GM12872 (cell line): ENCODE data around the gene CYP2C18.

ENCODE experiments used
- CTCF ChIP-seq: IDR thresholded peaks from 3 replicates; pipeline ENCODE4 v1.5.1; 2011; ENCODE audit warnings: low read depth, mild to moderate bottlenecking, low read length, moderate library complexity; ENCODE audit not compliant: insufficient read depth

The CYP2C18 gene

GRCh38 chr10:94710578-94710977 is 27.0 kb downstream of the CYP2C18 start:
- no peak for TF ChIP-seq CTCF

- TF ChIP-seq CTCF = no peak
Observed at GRCh38 chr10:94725871-94726270, 42.3 kb downstream of the CYP2C18 start.

- no peak for TF ChIP-seq CTCF
Observed at GRCh38 chr10:94735197-94735596, 51.7 kb downstream of the CYP2C18 start.

GRCh38 chr10:94738588-94738987 is 55.1 kb downstream of the CYP2C18 start:
- TF ChIP-seq CTCF = no peak

- no peak for TF ChIP-seq CTCF
Observed at GRCh38 chr10:94747137-94747536, 63.6 kb downstream of the CYP2C18 start.

GRCh38 chr10:94747838-94748237 is 64.3 kb downstream of the CYP2C18 start:
- TF ChIP-seq CTCF = no peak

GRCh38 chr10:94757916-94758315 is 74.4 kb downstream of the CYP2C18 start:
- TF ChIP-seq CTCF = no peak
